NT2/D1 (cell line): ENCODE data around the gene KMT2C.

Experiments
- SUZ12 ChIP-seq: IDR thresholded peaks from 2 replicates; pipeline ENCODE4 v1.6.1; 2011; ENCODE audit not compliant: insufficient read length, insufficient read depth; ENCODE audit errors: extremely low read depth
- YY1 ChIP-seq: IDR thresholded peaks from 2 replicates; pipeline ENCODE4 v1.6.1; 2011; ENCODE audit not compliant: insufficient read length, insufficient read depth

GRCh38 chr7:152481082-152481481, 45.3 kb upstream of the KMT2C start:
- TF ChIP-seq YY1 (no peak), SUZ12 (no peak)
